ENCODE data around the gene PELI3. TPM values are rescaled to one million over a fixed set of nuclear protein-coding genes. Genes with fewer than 3 reads are reported as not detected.
A peak's percentile ranks its signal among the peaks of the same experiment; 100 is the strongest.

PELI3 gene
- total RNA-seq, 1 donor, result 19.2 TPM

GRCh38 chr11:66492161-66492865 lies 25.6 kb downstream of the PELI3 start:
- no peaks in the 10 kb centered on the region for H3K9me3 ChIP-seq (ENCODE audit: low read depth, low read length)
- peak; percentile 51 for DNase-seq (ENCODE audit: insufficient read length, low spot score, missing footprints)
- no peaks in the 10 kb centered on the region for H3K27me3 ChIP-seq (ENCODE audit: insufficient read depth, low read length)
- peaks cover 42% of the 10 kb centered on the region for H3K36me3 ChIP-seq (ENCODE audit: insufficient read depth, low read length)
- no peak overlapping the region for H3K27ac ChIP-seq (ENCODE audit: low read depth, low read length)
- no peaks in the 10 kb centered on the region for H3K4me1 ChIP-seq (ENCODE audit: insufficient read depth, low read length)
- no peak for TF ChIP-seq CTCF (IDR thresholded peaks at IDR 0.05; ENCODE audit: extremely low read depth, low read depth, low read length)
- H3K79me2 ChIP-seq (ENCODE audit: insufficient read depth, low read length), result no peaks in the 10 kb centered on the region
- H3K4me2 ChIP-seq (ENCODE audit: insufficient read depth, low read length), result no peak overlapping the region
- H3K4me3 ChIP-seq (ENCODE audit: insufficient read depth, low read length), result no peak overlapping the region
- no peaks in the 10 kb centered on the region for H4K20me1 ChIP-seq (ENCODE audit: insufficient read depth, low read length)
- H2AFZ ChIP-seq (ENCODE audit: low read length), result no peak overlapping the region

- TF ChIP-seq CTCF (IDR thresholded peaks at IDR 0.05; ENCODE audit: extremely low read depth, low read depth, low read length), result no peak
- no peak overlapping the region for H3K4me3 ChIP-seq (ENCODE audit: insufficient read depth, low read length)
- H3K4me1 ChIP-seq (ENCODE audit: insufficient read depth, low read length), result no peaks in the 10 kb centered on the region
- peak; percentile 25 for DNase-seq (ENCODE audit: insufficient read length, low spot score, missing footprints)
- H3K36me3 ChIP-seq (ENCODE audit: insufficient read depth, low read length), result peaks cover 41% of the 10 kb centered on the region
- H3K79me2 ChIP-seq (ENCODE audit: insufficient read depth, low read length), result no peaks in the 10 kb centered on the region
- H2AFZ ChIP-seq (ENCODE audit: low read length), result no peak overlapping the region
- H4K20me1 ChIP-seq (ENCODE audit: insufficient read depth, low read length), result no peaks in the 10 kb centered on the region
- no peaks in the 10 kb centered on the region for H3K27me3 ChIP-seq (ENCODE audit: insufficient read depth, low read length)
- H3K27ac ChIP-seq (ENCODE audit: low read depth, low read length), result no peak overlapping the region
- H3K4me2 ChIP-seq (ENCODE audit: insufficient read depth, low read length), result no peak overlapping the region
- H3K9me3 ChIP-seq (ENCODE audit: low read depth, low read length), result no peaks in the 10 kb centered on the region
Observed at GRCh38 chr11:66493130-66493529, 26.4 kb downstream of the PELI3 start.

GRCh38 chr11:66494458-66494857 lies 27.8 kb downstream of the PELI3 start:
- no peak overlapping the region for H3K27ac ChIP-seq (ENCODE audit: low read depth, low read length)
- no peak overlapping the region for H3K4me3 ChIP-seq (ENCODE audit: insufficient read depth, low read length)
- DNase-seq (ENCODE audit: insufficient read length, low spot score, missing footprints), result no peak
- no peaks in the 10 kb centered on the region for H3K27me3 ChIP-seq (ENCODE audit: insufficient read depth, low read length)
- TF ChIP-seq CTCF (IDR thresholded peaks at IDR 0.05; ENCODE audit: extremely low read depth, low read depth, low read length), result no peak
- H2AFZ ChIP-seq (ENCODE audit: low read length), result no peak overlapping the region
- no peaks in the 10 kb centered on the region for H3K9me3 ChIP-seq (ENCODE audit: low read depth, low read length)
- H4K20me1 ChIP-seq (ENCODE audit: insufficient read depth, low read length), result no peaks in the 10 kb centered on the region
- H3K4me2 ChIP-seq (ENCODE audit: insufficient read depth, low read length), result no peak overlapping the region
- no peaks in the 10 kb centered on the region for H3K4me1 ChIP-seq (ENCODE audit: insufficient read depth, low read length)
- peaks cover 36% of the 10 kb centered on the region for H3K36me3 ChIP-seq (ENCODE audit: insufficient read depth, low read length)
- no peaks in the 10 kb centered on the region for H3K79me2 ChIP-seq (ENCODE audit: insufficient read depth, low read length)

- peak; percentile 71 for DNase-seq (ENCODE audit: insufficient read length, low spot score, missing footprints)
- TF ChIP-seq CTCF (IDR thresholded peaks at IDR 0.05; ENCODE audit: extremely low read depth, low read depth, low read length), result no peak
- Histone ChIP-seq H3K4me1 (ENCODE audit: insufficient read depth, low read length) (no peaks in the 10 kb centered on the region), H4K20me1 (ENCODE audit: insufficient read depth, low read length) (no peaks in the 10 kb centered on the region), H2AFZ (ENCODE audit: low read length) (no peak overlapping the region), H3K4me3 (ENCODE audit: insufficient read depth, low read length) (no peak overlapping the region), H3K9me3 (ENCODE audit: low read depth, low read length) (no peaks in the 10 kb centered on the region), H3K4me2 (ENCODE audit: insufficient read depth, low read length) (no peak overlapping the region), H3K27ac (ENCODE audit: low read depth, low read length) (no peak overlapping the region), H3K79me2 (ENCODE audit: insufficient read depth, low read length) (no peaks in the 10 kb centered on the region), H3K36me3 (ENCODE audit: insufficient read depth, low read length) (peaks cover 35% of the 10 kb centered on the region), H3K27me3 (ENCODE audit: insufficient read depth, low read length) (no peaks in the 10 kb centered on the region)
Observed at GRCh38 chr11:66494935-66495334, 28.2 kb downstream of the PELI3 start.

Measured in osteoblast (primary cell).